Fibroblast of lung (primary cell): ENCODE data around the gene CAB39L. TPM values are rescaled to one million over a fixed set of nuclear protein-coding genes. Genes with fewer than 3 reads are reported as not detected.

Experiments used
- DNase-seq, 2 donors: peaks; one replicate each; pipeline versions ENCODE4 v3.0.0 to v3.0.0-alpha.2; 2010; ENCODE audit warnings: low read depth in 2 of 2
- H2AFZ ChIP-seq: 2 replicates; pipeline ENCODE4 v1.5.1; 2012; ENCODE audit warnings: low read length, control low read depth, inconsistent platforms
- H3K27ac ChIP-seq: 2 replicates; pipeline ENCODE4 v1.5.1; 2011; ENCODE audit warnings: low read length, control low read depth; ENCODE audit not compliant: insufficient read depth
- H3K27me3 ChIP-seq: 2 replicates; pipeline ENCODE4 v1.5.1; 2011; ENCODE audit warnings: mild to moderate bottlenecking, low read length; ENCODE audit not compliant: control insufficient read depth, insufficient read depth
- H3K36me3 ChIP-seq: 2 replicates; pipeline ENCODE4 v1.5.1; 2011; ENCODE audit warnings: low read length; ENCODE audit not compliant: control insufficient read depth, insufficient read depth
- H3K4me1 ChIP-seq: 2 replicates; pipeline ENCODE4 v1.5.1; 2011; ENCODE audit warnings: low read length; ENCODE audit not compliant: control insufficient read depth, insufficient read depth; ENCODE audit errors: extremely low read depth
- H3K4me2 ChIP-seq: 2 replicates; pipeline ENCODE4 v1.5.1; 2011; ENCODE audit warnings: low read length, control low read depth; ENCODE audit not compliant: insufficient read depth; ENCODE audit errors: extremely low read depth
- H3K4me3 ChIP-seq, 4 experiments: fragments of 200-600 bp in 1 of 4; sonication (generic) in 1 of 4; replicated peaks in 1 of 4; 2 replicates each; pipeline ENCODE4 v1.5.1; 2011 to 2016; ENCODE audit warnings: low read length in 4 of 4, low read depth in 3 of 4, mild to moderate bottlenecking in 3 of 4, control low read depth in 2 of 4, inconsistent platforms in 1 of 4, mixed read lengths in 1 of 4; ENCODE audit not compliant: insufficient read depth in 1 of 4; ENCODE audit errors: control extremely low read depth in 1 of 4
- H3K79me2 ChIP-seq: 2 replicates; pipeline ENCODE4 v1.5.1; 2012; ENCODE audit warnings: mild to moderate bottlenecking, low read length, inconsistent platforms; ENCODE audit not compliant: control insufficient read depth, insufficient read depth
- H3K9ac ChIP-seq: 2 replicates; pipeline ENCODE4 v1.5.1; 2011; ENCODE audit warnings: mild to moderate bottlenecking, low read length, control low read depth; ENCODE audit not compliant: insufficient read depth
- H3K9me3 ChIP-seq: 2 replicates; pipeline ENCODE4 v1.5.1; 2012; ENCODE audit warnings: low read depth, low read length; ENCODE audit not compliant: control insufficient read depth, insufficient read depth
- H4K20me1 ChIP-seq: 2 replicates; pipeline ENCODE4 v1.5.1; 2011; ENCODE audit warnings: low read length; ENCODE audit not compliant: control insufficient read depth, insufficient read depth; ENCODE audit errors: extremely low read depth
- EZH2 ChIP-seq: IDR thresholded peaks from 2 replicates; pipeline ENCODE4 v1.5.1; 2012; ENCODE audit warnings: low read length, control low read depth, mild to moderate bottlenecking; ENCODE audit errors: missing control alignments
- polyA plus RNA-seq, 2 donors: library from polyadenylated mRNA; depleted of rRNA in 1 of 2; stranded (reverse) in 1 of 2; unstranded in 1 of 2; fragments of >200 nt; gene quantifications; 2 replicates each; pipeline ENCODE4 v1.2.1, GENCODE V29; 2011 to 2012; ENCODE audit warnings: missing spikeins in 1 of 2
- total RNA-seq: library from RNA; depleted of rRNA; stranded (reverse); fragments of >200 nt; gene quantifications from 2 replicates; pipeline ENCODE4 v1.2.1, GENCODE V29; 2014
- TF ChIP-seq, protein P1 (sequence below), 2 donors: IDR thresholded peaks in 1 of 2; conservative IDR thresholded peaks in 1 of 2; 1 replicate in 1 of 2; 2 replicates in 1 of 2; pipeline ENCODE4 v1.5.1; 2011 to 2012; ENCODE audit warnings: low read length in 2 of 2, control low read depth in 1 of 2, inconsistent platforms in 1 of 2, low read depth in 1 of 2, mild to moderate bottlenecking in 1 of 2

Gene CAB39L
- total and polyA plus RNA-seq, 2 donors (not counting 1 experiment from before 2014, with no cell fraction given), result 9.4 to 13.0 TPM

GRCh38 chr13:49476529-49476928 is 32.7 kb upstream of the CAB39L start:
- Histone ChIP-seq H3K9ac (no peak overlapping the region), H3K4me3 (no peak overlapping the region), H3K4me2 (no peak overlapping the region), H3K9me3 (no peaks in the 10 kb centered on the region), H2AFZ (no peak overlapping the region), H4K20me1 (no peaks in the 10 kb centered on the region), H3K4me1 (no peaks in the 10 kb centered on the region), H3K27ac (no peak overlapping the region), H3K36me3 (peaks cover 2% of the 10 kb centered on the region), H3K27me3 (no peaks in the 10 kb centered on the region), H3K79me2 (no peaks in the 10 kb centered on the region)
- TF ChIP-seq, protein P1, sequence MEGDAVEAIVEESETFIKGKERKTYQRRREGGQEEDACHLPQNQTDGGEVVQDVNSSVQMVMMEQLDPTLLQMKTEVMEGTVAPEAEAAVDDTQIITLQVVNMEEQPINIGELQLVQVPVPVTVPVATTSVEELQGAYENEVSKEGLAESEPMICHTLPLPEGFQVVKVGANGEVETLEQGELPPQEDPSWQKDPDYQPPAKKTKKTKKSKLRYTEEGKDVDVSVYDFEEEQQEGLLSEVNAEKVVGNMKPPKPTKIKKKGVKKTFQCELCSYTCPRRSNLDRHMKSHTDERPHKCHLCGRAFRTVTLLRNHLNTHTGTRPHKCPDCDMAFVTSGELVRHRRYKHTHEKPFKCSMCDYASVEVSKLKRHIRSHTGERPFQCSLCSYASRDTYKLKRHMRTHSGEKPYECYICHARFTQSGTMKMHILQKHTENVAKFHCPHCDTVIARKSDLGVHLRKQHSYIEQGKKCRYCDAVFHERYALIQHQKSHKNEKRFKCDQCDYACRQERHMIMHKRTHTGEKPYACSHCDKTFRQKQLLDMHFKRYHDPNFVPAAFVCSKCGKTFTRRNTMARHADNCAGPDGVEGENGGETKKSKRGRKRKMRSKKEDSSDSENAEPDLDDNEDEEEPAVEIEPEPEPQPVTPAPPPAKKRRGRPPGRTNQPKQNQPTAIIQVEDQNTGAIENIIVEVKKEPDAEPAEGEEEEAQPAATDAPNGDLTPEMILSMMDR (conservative IDR thresholded peaks at IDR 0.05 in 1 of 2, IDR thresholded peaks at IDR 0.05 in 1 of 2; ENCODE audit: low read depth in 1 of 2, low read length in 2 of 2), result no peak
- TF ChIP-seq EZH2, result no peak
- DNase-seq, result no peak

DNA sequence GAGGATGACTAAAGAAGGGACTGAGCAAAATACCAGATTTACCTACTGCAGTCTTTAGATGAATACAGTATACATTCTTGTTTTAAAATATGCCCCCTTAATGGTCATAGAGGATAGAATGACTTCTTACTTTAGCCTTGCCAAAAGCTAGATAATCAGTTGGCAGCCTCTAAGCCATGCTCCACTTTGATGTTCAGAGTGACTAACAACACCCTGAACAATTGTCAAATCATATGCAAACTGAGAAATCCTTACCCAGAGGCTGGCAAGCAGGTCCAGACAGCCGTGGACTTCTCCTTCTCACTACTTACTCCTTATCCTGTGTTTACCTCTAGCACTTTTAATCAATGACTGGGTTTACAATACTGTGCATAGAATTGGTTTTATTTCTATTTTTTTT is 28.3 kb upstream of the CAB39L start:
- TF ChIP-seq, protein P1 (conservative IDR thresholded peaks at IDR 0.05 in 1 of 2, IDR thresholded peaks at IDR 0.05 in 1 of 2; ENCODE audit: low read depth in 1 of 2, low read length in 2 of 2), result no peak
- TF ChIP-seq EZH2, result no peak
- Histone ChIP-seq H3K27me3 (no peaks in the 10 kb centered on the region), H3K4me3 (no peak overlapping the region), H3K36me3 (peaks cover 2% of the 10 kb centered on the region), H3K9me3 (no peaks in the 10 kb centered on the region), H3K4me2 (no peak overlapping the region), H3K9ac (no peak overlapping the region), H4K20me1 (no peaks in the 10 kb centered on the region), H3K79me2 (no peaks in the 10 kb centered on the region), H3K27ac (no peak overlapping the region), H2AFZ (no peak overlapping the region), H3K4me1 (no peaks in the 10 kb centered on the region)
- DNase-seq, result peak in 1 of 2 donors; percentile 46

DNA sequence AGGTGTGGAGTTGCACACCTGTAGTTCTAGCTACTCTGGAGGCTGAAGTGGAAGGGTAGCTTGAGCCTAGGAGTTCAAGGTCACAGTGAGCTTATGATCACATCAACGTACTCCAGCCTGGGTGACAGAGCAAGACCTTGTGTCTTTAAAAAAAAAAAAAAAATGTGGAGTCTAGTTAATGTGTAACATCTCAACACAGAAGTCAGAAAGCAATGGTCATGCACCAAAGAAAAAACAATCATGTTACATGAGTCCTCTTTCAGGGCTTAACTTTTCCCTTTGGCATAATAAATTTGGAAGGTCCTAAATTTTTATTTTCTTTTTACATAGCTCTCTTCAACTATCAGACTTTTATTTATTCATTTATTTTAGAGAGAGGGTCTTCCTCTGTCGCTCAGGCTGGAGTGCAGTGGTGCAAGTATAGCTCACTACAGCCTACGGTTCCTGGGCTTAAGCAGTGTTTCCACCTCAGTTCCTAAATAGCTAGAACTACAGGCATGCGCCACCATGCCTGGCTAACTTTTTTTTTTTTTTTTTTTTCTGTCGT is 22.5 kb upstream of the CAB39L start:
- Histone ChIP-seq H3K4me3 (no peak overlapping the region), H3K27ac (no peak overlapping the region), H3K36me3 (peaks cover 2% of the 10 kb centered on the region), H4K20me1 (no peaks in the 10 kb centered on the region), H3K4me2 (no peak overlapping the region), H3K79me2 (no peaks in the 10 kb centered on the region), H2AFZ (no peak overlapping the region), H3K27me3 (no peaks in the 10 kb centered on the region), H3K4me1 (no peaks in the 10 kb centered on the region), H3K9me3 (no peaks in the 10 kb centered on the region), H3K9ac (no peak overlapping the region)
- no peak for DNase-seq
- TF ChIP-seq EZH2, result no peak
- TF ChIP-seq, protein P1 (conservative IDR thresholded peaks at IDR 0.05 in 1 of 2, IDR thresholded peaks at IDR 0.05 in 1 of 2; ENCODE audit: low read depth in 1 of 2, low read length in 2 of 2), result no peak
